PC-9 (cell line): ENCODE measurements around the gene ANKFN1.

Experiments
- CTCF ChIP-seq: fragments of 200-600 bp; sonication (generic); conservative IDR thresholded peaks from 2 replicates; pipeline ENCODE4 v1.6.1; 2017; ENCODE audit warnings: mixed run types, antibody characterized with exemption, mild to moderate bottlenecking, moderate library complexity
- EZH2 ChIP-seq: fragments of 200-600 bp; sonication (generic); IDR thresholded peaks from 2 replicates; pipeline ENCODE4 v1.8.0; 2017; ENCODE audit warnings: antibody characterized with exemption, low read depth

- TF ChIP-seq CTCF = no peak
- no peak for TF ChIP-seq EZH2
Measured at GRCh38 chr17:56257075-56257474, 103.8 kb downstream of the ANKFN1 start.
